Upper lobe of left lung (tissue), 4 donors: ENCODE data around the gene ICE2.

Experiments used
- EP300 ChIP-seq, 4 donors: sonication (generic); formaldehyde crosslinking; IDR thresholded peaks; one replicate each; pipeline ENCODE4 v1.5.1; 2017; ENCODE audit warnings: antibody characterized with exemption in 4 of 4, control low read depth in 2 of 4
- POLR2A ChIP-seq, 4 donors: fragments of 450-650 bp; IDR thresholded peaks; one replicate each; pipeline ENCODE4 v1.5.1; 2016 to 2017; ENCODE audit warnings: antibody characterized with exemption in 4 of 4, mild to moderate bottlenecking in 2 of 4
- POLR2AphosphoS5 ChIP-seq, 2 donors: sonication (generic); formaldehyde crosslinking; IDR thresholded peaks; one replicate each; pipeline ENCODE4 v1.5.1; 2017; ENCODE audit warnings: antibody characterized with exemption in 2 of 2
- TF ChIP-seq, protein P1 (sequence below), 6 experiments: fragments of 450-650 bp in 4 of 6; fragments of 200-600 bp in 2 of 6; sonication (generic) in 2 of 6; IDR thresholded peaks; one replicate each; pipeline ENCODE4 v1.5.1; 2016 to 2019; ENCODE audit warnings: antibody characterized with exemption in 6 of 6

DNA sequence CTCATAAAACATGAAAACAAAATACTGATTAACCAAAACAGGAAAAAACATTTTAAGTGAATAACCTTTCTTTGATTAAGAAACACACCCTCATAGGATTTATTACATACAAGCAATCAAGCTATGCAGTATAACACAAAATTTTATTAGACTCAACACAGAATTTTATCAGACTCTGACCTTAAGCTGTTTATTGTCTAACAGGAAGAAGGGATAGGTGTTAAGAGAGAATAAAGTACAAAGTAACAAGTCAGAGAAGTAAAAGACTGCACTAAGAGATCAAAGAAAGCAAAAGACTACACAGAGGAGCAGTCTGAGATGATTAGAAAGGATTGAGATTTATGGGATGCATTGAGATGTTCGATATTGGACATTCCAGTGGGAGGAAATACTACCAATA lies 37.6 kb downstream of the ICE2 start:
- TF ChIP-seq POLR2A (IDR thresholded peaks at IDR 0.05): no peak
- TF ChIP-seq, protein P1, sequence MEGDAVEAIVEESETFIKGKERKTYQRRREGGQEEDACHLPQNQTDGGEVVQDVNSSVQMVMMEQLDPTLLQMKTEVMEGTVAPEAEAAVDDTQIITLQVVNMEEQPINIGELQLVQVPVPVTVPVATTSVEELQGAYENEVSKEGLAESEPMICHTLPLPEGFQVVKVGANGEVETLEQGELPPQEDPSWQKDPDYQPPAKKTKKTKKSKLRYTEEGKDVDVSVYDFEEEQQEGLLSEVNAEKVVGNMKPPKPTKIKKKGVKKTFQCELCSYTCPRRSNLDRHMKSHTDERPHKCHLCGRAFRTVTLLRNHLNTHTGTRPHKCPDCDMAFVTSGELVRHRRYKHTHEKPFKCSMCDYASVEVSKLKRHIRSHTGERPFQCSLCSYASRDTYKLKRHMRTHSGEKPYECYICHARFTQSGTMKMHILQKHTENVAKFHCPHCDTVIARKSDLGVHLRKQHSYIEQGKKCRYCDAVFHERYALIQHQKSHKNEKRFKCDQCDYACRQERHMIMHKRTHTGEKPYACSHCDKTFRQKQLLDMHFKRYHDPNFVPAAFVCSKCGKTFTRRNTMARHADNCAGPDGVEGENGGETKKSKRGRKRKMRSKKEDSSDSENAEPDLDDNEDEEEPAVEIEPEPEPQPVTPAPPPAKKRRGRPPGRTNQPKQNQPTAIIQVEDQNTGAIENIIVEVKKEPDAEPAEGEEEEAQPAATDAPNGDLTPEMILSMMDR (IDR thresholded peaks at IDR 0.05): no peak
- no peak for TF ChIP-seq EP300 (IDR thresholded peaks at IDR 0.05)
- no peak for TF ChIP-seq POLR2AphosphoS5 (IDR thresholded peaks at IDR 0.05)
